PC-9 (cell line): ENCODE measurements around the gene RALGAPA2. TPM values are rescaled to one million over a fixed set of nuclear protein-coding genes. Genes with fewer than 3 reads are reported as not detected.
A peak's percentile ranks its signal among the peaks of the same experiment; 100 is the strongest.

Experiments
- BruUV-seq: library from RNA; stranded (reverse); fragments of 400-500 nt; replicated peaks from 2 replicates; lab custom pipeline; 2021; lab: Mats Ljungman, UMichigan
- CTCF ChIA-PET: fragments of 300-600 bp; sonication (Branson Sonifier 250); formaldehyde crosslinking; loops from one replicate; lab custom pipeline; 2022; ENCODE audit warnings: antibody characterized with exemption; lab: Charles Lee
- POLR2A ChIA-PET: fragments of 300-600 bp; sonication (Branson Sonifier 250); formaldehyde crosslinking; loops from one replicate; lab custom pipeline; 2022; ENCODE audit warnings: antibody characterized with exemption; ENCODE audit not compliant: unreplicated experiment; lab: Charles Lee
- DNase-seq, 2 experiments: peaks; one replicate each; pipeline versions ENCODE4 v3.0.0 to v3.0.0-alpha.2; 2015 to 2022; ENCODE audit warnings: mixed read lengths in 1 of 2
- H2AFZ ChIP-seq: fragments of 200-600 bp; sonication (generic); 2 replicates; pipeline ENCODE4 v1.8.1; 2017; ENCODE audit warnings: antibody characterized with exemption
- H3F3A ChIP-seq: fragments of 200-600 bp; sonication (generic); 2 replicates; pipeline ENCODE4 v1.8.1; 2017; ENCODE audit warnings: antibody characterized with exemption, mild to moderate bottlenecking, low read depth; ENCODE audit not compliant: insufficient read depth
- H3K27ac ChIP-seq: fragments of 200-600 bp; sonication (generic); 2 replicates; pipeline ENCODE4 v1.6.1; 2016; ENCODE audit warnings: mixed run types
- H3K27me3 ChIP-seq: fragments of 200-600 bp; sonication (generic); 2 replicates; pipeline ENCODE4 v1.6.1; 2016; ENCODE audit warnings: low read depth, mixed run types; ENCODE audit not compliant: insufficient read depth
- H3K36me3 ChIP-seq: fragments of 200-600 bp; sonication (generic); 2 replicates; pipeline ENCODE4 v1.6.1; 2016; ENCODE audit warnings: low read depth, mixed run types
- H3K4me1 ChIP-seq: fragments of 200-600 bp; sonication (generic); replicated peaks from 2 replicates; pipeline ENCODE4 v1.6.1; 2016; ENCODE audit warnings: mixed run types; ENCODE audit not compliant: insufficient read depth
- H3K4me2 ChIP-seq: fragments of 200-600 bp; sonication (generic); 2 replicates; pipeline ENCODE4 v1.6.1; 2017; ENCODE audit warnings: mixed run types
- H3K4me3 ChIP-seq: fragments of 200-600 bp; sonication (generic); 2 replicates; pipeline ENCODE4 v1.6.1; 2016; ENCODE audit warnings: mixed run types
- H3K79me2 ChIP-seq: fragments of 200-600 bp; sonication (generic); 2 replicates; pipeline ENCODE4 v1.6.1; 2017; ENCODE audit warnings: low read depth, mixed run types
- H3K9me2 ChIP-seq: fragments of 200-600 bp; sonication (generic); 2 replicates; pipeline ENCODE4 v1.8.1; 2017; ENCODE audit warnings: mild to moderate bottlenecking; ENCODE audit not compliant: insufficient read depth
- H3K9me3 ChIP-seq: fragments of 200-600 bp; sonication (generic); 2 replicates; pipeline ENCODE4 v1.8.1; 2016; ENCODE audit warnings: low read depth; ENCODE audit not compliant: insufficient read depth
- H4K20me1 ChIP-seq: fragments of 200-600 bp; sonication (generic); 2 replicates; pipeline ENCODE4 v1.8.1; 2017; ENCODE audit not compliant: insufficient read depth
- EZH2 ChIP-seq: fragments of 200-600 bp; sonication (generic); IDR thresholded peaks from 2 replicates; pipeline ENCODE4 v1.8.0; 2017; ENCODE audit warnings: antibody characterized with exemption, low read depth
- intact Hi-C: fragments of 100-400 bp; cut with micrococcal nuclease; formaldehyde crosslinking; loops from one replicate; pipeline ENCODE4 v1.10.0; 2022; ENCODE audit not compliant: unreplicated experiment
- total RNA-seq: library from RNA; stranded (reverse); gene quantifications from 2 replicates; pipeline ENCODE4 v1.2.3, GENCODE V29; 2021
- TF ChIP-seq, protein P1 (sequence below): fragments of 200-600 bp; sonication (generic); conservative IDR thresholded peaks from 2 replicates; pipeline ENCODE4 v1.6.1; 2017; ENCODE audit warnings: mixed run types, antibody characterized with exemption, mild to moderate bottlenecking, moderate library complexity

RALGAPA2 gene
- total RNA-seq, 1 experiment from 2014 or later = 28.7 TPM

DNA sequence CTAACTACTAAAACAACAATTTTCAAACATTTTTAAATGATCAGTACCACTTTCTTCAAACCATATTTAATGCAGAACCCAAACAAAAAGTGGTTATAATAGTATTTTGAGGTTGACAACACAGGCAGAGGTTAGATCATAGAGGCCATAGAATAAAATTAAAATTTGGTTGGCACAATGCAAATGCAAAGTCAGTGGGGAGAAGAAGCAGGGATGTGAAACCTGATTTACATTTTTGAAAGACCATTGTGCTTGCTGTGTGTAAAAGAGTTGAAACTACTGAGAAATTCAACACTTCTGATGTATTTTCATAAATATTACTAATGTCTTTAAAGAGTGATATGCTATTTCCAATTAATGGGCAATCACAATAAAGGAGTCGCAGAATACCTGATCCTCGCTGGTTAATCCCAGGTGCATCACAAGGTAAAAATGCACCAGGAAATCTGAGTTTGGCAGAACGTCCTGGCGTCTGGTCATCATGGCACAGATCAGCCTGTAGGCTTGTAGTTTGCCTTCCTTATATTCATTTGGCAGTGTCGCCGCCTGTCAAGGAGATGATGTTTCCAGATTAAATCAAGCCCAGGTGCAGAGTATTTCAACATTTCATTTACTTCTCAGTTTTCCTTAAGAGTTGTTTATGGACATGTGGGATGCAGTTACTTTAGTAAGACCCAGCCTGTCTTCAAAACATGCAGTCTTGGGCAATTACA, 141.2 kb downstream of the RALGAPA2 start:
- CTCF ChIA-PET = no interaction called here
- POLR2A ChIA-PET = no interaction called here
- Histone ChIP-seq H4K20me1 (no peaks in the 10 kb centered on the region), H3K4me3 (no peak overlapping the region), H3K4me1 (no peaks in the 10 kb centered on the region), H3K27ac (no peak overlapping the region), H3F3A (no peaks in the 10 kb centered on the region), H3K27me3 (no peaks in the 10 kb centered on the region), H3K36me3 (no peaks in the 10 kb centered on the region), H3K79me2 (no peaks in the 10 kb centered on the region), H3K9me2 (no peaks in the 10 kb centered on the region), H3K4me2 (no peak overlapping the region), H3K9me3 (no peaks in the 10 kb centered on the region), H2AFZ (no peak overlapping the region)
- intact Hi-C loops = loop anchor here (5.0 kb wide), 1 partner anchor 489 kb away; no protein-coding TSS in a partner anchor
- no peak for DNase-seq
- TF ChIP-seq, protein P1, sequence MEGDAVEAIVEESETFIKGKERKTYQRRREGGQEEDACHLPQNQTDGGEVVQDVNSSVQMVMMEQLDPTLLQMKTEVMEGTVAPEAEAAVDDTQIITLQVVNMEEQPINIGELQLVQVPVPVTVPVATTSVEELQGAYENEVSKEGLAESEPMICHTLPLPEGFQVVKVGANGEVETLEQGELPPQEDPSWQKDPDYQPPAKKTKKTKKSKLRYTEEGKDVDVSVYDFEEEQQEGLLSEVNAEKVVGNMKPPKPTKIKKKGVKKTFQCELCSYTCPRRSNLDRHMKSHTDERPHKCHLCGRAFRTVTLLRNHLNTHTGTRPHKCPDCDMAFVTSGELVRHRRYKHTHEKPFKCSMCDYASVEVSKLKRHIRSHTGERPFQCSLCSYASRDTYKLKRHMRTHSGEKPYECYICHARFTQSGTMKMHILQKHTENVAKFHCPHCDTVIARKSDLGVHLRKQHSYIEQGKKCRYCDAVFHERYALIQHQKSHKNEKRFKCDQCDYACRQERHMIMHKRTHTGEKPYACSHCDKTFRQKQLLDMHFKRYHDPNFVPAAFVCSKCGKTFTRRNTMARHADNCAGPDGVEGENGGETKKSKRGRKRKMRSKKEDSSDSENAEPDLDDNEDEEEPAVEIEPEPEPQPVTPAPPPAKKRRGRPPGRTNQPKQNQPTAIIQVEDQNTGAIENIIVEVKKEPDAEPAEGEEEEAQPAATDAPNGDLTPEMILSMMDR = no peak
- no peak for TF ChIP-seq EZH2
- BruUV-seq = no TSS peak

DNA sequence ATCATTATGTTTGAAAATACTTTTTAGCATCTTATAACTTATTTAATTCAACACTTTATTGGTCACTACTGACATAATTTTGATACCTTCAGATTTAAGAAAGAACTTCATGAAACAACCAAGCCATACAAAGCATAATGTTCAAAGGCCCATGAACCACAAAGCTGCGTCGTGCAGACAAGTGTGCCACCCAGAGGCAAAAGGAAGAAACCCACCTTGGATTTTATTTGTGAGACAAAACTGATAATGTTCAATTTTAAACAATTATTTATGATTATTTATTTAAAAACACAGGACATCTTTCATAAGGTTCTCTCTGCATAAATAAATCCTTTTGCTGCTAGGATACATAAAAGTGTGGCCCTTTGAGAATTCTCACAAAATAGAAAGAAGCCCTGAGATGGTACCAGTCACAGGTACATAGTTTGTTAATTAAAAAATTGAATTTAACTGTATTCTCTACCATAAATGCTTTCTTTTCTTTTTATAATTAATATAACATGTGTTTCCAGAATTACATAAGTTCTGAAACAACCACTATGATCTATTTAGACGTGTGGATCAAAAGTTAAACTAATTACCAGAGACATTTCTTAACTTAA, 143.7 kb downstream of the RALGAPA2 start:
- BruUV-seq = no TSS peak
- Histone ChIP-seq H3K4me2 (no peak overlapping the region), H3K36me3 (no peaks in the 10 kb centered on the region), H3F3A (no peaks in the 10 kb centered on the region), H4K20me1 (no peaks in the 10 kb centered on the region), H2AFZ (no peak overlapping the region), H3K9me2 (0 out of 2 replicates have a peak, but pooled peaks cover 3% of the 10 kb centered on the region), H3K27me3 (no peaks in the 10 kb centered on the region), H3K4me1 (no peaks in the 10 kb centered on the region), H3K79me2 (no peaks in the 10 kb centered on the region), H3K9me3 (no peaks in the 10 kb centered on the region), H3K4me3 (no peak overlapping the region), H3K27ac (no peak overlapping the region)
- intact Hi-C loops = loop anchor here (1.0 kb wide), 1 partner anchor 208 kb away; no protein-coding TSS in a partner anchor
- TF ChIP-seq EZH2 = no peak
- TF ChIP-seq, protein P1 = peak; percentile 89
- CTCF ChIA-PET = no interaction called here
- POLR2A ChIA-PET = no interaction called here
- DNase-seq = peak; percentile 10 to 55

DNA sequence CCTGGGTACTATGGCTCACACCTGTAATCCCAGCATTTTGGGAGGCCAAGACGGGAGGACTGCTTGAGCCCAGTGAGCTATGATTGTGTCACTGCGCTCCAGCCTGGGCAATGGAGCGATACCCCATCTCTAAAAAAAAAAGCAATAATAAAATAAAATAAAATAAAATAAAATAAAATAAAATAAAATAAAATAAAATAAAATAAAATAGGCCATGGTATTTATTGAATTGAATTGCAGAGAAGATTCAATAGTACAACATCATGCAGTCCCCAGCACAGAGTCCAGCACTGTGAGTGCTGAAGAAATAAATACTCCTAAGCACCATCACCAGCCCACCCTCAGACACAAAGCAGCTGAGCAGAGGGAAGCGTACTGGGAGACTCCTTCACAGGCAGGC, 144.7 kb downstream of the RALGAPA2 start:
- no peaks in the 10 kb centered on the region for H3K79me2 ChIP-seq
- no peak overlapping the region for H3K4me3 ChIP-seq
- no peak overlapping the region for H3K27ac ChIP-seq
- no peaks in the 10 kb centered on the region for H3K4me1 ChIP-seq
- ChIA-PET POLR2A (no interaction called here), CTCF (no interaction called here)
- no peaks in the 10 kb centered on the region for H3K36me3 ChIP-seq
- BruUV-seq = no TSS peak
- no peaks in the 10 kb centered on the region for H4K20me1 ChIP-seq
- TF ChIP-seq, protein P1 = no peak
- TF ChIP-seq EZH2 = no peak
- intact Hi-C loops = loop anchor here (1.0 kb wide), 1 partner anchor 207 kb away; no protein-coding TSS in a partner anchor
- no peaks in the 10 kb centered on the region for H3F3A ChIP-seq
- H3K9me3 ChIP-seq = no peaks in the 10 kb centered on the region
- 0 out of 2 replicates have a peak, but pooled peaks cover 3% of the 10 kb centered on the region for H3K9me2 ChIP-seq
- no peak overlapping the region for H3K4me2 ChIP-seq
- no peaks in the 10 kb centered on the region for H3K27me3 ChIP-seq
- no peak for DNase-seq
- H2AFZ ChIP-seq = no peak overlapping the region
